MM.1S (cell line): Measurements from ENCODE around the gene GNB1.
"Not testable (repeated sequence)": the region's sequence is repeated elsewhere in the genome, so short reads cannot be mapped to it uniquely, and the experiment has no call there.

Source experiments
- DNase-seq: peaks from one replicate; pipeline ENCODE4 v3.0.0-alpha.2; 2015
- H2AFZ ChIP-seq: fragments of 300-600 bp; sonication (generic); 2 replicates; pipeline ENCODE4 v1.6.0; 2016; ENCODE audit warnings: antibody characterized with exemption, low read length
- H3F3A ChIP-seq: fragments of 300-600 bp; sonication (generic); 2 replicates; pipeline ENCODE4 v1.6.1; 2016; ENCODE audit warnings: mild to moderate bottlenecking, antibody characterized with exemption, low read length, moderate library complexity, mixed read lengths; ENCODE audit not compliant: insufficient read depth
- H3K27ac ChIP-seq: fragments of 300-600 bp; sonication (generic); 2 replicates; pipeline ENCODE4 v1.5.1; 2016; ENCODE audit warnings: mild to moderate bottlenecking, low read length
- H3K27me3 ChIP-seq: fragments of 300-600 bp; sonication (generic); replicated peaks from 2 replicates; pipeline ENCODE4 v1.6.0; 2016; ENCODE audit warnings: low read length; ENCODE audit not compliant: insufficient read depth
- H3K36me3 ChIP-seq: fragments of 300-600 bp; sonication (generic); replicated peaks from 2 replicates; pipeline ENCODE4 v1.6.1; 2016; ENCODE audit warnings: mild to moderate bottlenecking, low read length, mixed read lengths; ENCODE audit not compliant: insufficient read depth
- H3K4me1 ChIP-seq: fragments of 300-600 bp; sonication (generic); 2 replicates; pipeline ENCODE4 v1.6.1; 2016; ENCODE audit warnings: low read length, mixed read lengths
- H3K4me2 ChIP-seq: fragments of 300-600 bp; sonication (generic); 2 replicates; pipeline ENCODE4 v1.6.0; 2016; ENCODE audit warnings: low read depth, low read length
- H3K4me3 ChIP-seq: fragments of 300-600 bp; sonication (generic); 2 replicates; pipeline ENCODE4 v1.5.1; 2016; ENCODE audit warnings: low read length, mixed read lengths
- H3K79me2 ChIP-seq: fragments of 300-600 bp; sonication (generic); 2 replicates; pipeline ENCODE4 v1.6.1; 2016; ENCODE audit warnings: mixed run types, low read length, mixed read lengths
- H3K9ac ChIP-seq: fragments of 300-600 bp; sonication (generic); 2 replicates; pipeline ENCODE4 v1.6.1; 2016; ENCODE audit warnings: low read length, mixed read lengths
- H3K9me2 ChIP-seq: fragments of 300-600 bp; sonication (generic); replicated peaks from 2 replicates; pipeline ENCODE4 v1.6.1; 2016; ENCODE audit warnings: mild to moderate bottlenecking, low read length, mixed read lengths; ENCODE audit not compliant: insufficient read depth
- H3K9me3 ChIP-seq: fragments of 300-600 bp; sonication (generic); replicated peaks from 2 replicates; pipeline ENCODE4 v1.6.1; 2016; ENCODE audit warnings: mild to moderate bottlenecking, low read length, mixed read lengths; ENCODE audit not compliant: insufficient read depth
- H4K20me1 ChIP-seq: fragments of 300-600 bp; sonication (generic); 2 replicates; pipeline ENCODE4 v1.6.1; 2016; ENCODE audit warnings: mild to moderate bottlenecking, low read length, moderate library complexity, mixed read lengths; ENCODE audit not compliant: insufficient read depth
- EZH2 ChIP-seq: fragments of 300-600 bp; sonication (generic); optimal IDR thresholded peaks from 2 replicates; pipeline ENCODE3; 2017; ENCODE audit warnings: low read depth, mild to moderate bottlenecking, antibody characterized with exemption, low read length, mixed read lengths
- EZH2phosphoT487 ChIP-seq: fragments of 300-600 bp; sonication (generic); IDR thresholded peaks from 2 replicates; pipeline ENCODE4 v1.6.1; 2018; ENCODE audit warnings: antibody characterized with exemption, low read length
- TF ChIP-seq, protein P1 (sequence below): fragments of 300-600 bp; sonication (generic); IDR thresholded peaks from 2 replicates; pipeline ENCODE4 v1.5.1; 2016; ENCODE audit warnings: antibody characterized with exemption, low read length, mixed read lengths

The GNB1 gene

DNA sequence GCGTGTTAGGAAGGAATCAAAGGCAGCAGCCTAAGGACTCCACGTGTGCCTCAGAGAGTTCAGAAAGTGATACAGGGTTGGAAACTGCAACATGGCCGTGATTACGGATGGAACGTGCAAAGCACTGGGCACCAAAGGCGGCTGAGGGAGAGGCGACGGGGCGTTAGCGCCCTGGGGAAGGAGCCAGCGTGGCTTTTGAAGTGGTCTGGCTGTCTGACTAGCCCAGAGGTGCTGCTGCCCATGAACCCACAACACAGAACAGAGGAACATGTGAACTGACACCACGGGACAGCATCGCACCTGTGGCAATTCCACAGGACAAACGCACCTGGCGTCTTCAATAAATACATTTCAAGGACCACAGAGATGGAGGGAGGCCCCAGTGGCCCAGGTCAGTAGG is 46.2 kb upstream of the GNB1 start:
- no peaks in the 10 kb centered on the region for H3K79me2 ChIP-seq
- peak; percentile 2 for DNase-seq
- no peak overlapping the region for H3K9ac ChIP-seq
- H3K4me2 ChIP-seq: no peak overlapping the region
- TF ChIP-seq EZH2 (no peak), EZH2phosphoT487 (no peak)
- TF ChIP-seq, protein P1, sequence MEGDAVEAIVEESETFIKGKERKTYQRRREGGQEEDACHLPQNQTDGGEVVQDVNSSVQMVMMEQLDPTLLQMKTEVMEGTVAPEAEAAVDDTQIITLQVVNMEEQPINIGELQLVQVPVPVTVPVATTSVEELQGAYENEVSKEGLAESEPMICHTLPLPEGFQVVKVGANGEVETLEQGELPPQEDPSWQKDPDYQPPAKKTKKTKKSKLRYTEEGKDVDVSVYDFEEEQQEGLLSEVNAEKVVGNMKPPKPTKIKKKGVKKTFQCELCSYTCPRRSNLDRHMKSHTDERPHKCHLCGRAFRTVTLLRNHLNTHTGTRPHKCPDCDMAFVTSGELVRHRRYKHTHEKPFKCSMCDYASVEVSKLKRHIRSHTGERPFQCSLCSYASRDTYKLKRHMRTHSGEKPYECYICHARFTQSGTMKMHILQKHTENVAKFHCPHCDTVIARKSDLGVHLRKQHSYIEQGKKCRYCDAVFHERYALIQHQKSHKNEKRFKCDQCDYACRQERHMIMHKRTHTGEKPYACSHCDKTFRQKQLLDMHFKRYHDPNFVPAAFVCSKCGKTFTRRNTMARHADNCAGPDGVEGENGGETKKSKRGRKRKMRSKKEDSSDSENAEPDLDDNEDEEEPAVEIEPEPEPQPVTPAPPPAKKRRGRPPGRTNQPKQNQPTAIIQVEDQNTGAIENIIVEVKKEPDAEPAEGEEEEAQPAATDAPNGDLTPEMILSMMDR: no peak
- H4K20me1 ChIP-seq: no peaks in the 10 kb centered on the region
- peaks cover 78% of the 10 kb centered on the region for H3K27me3 ChIP-seq
- H3K4me1 ChIP-seq: no peaks in the 10 kb centered on the region
- no peaks in the 10 kb centered on the region for H3K36me3 ChIP-seq
- no peaks in the 10 kb centered on the region for H3F3A ChIP-seq
- H3K9me3 ChIP-seq: no peaks in the 10 kb centered on the region
- no peak overlapping the region for H3K4me3 ChIP-seq
- H3K9me2 ChIP-seq: no peaks in the 10 kb centered on the region
- H3K27ac ChIP-seq: no peak overlapping the region
- no peak overlapping the region for H2AFZ ChIP-seq

- H3F3A ChIP-seq, H3K9me3 ChIP-seq, H3K79me2 ChIP-seq, H3K4me2 ChIP-seq, H2AFZ ChIP-seq, H3K9ac ChIP-seq, H3K9me2 ChIP-seq, H3K36me3 ChIP-seq, H3K27ac ChIP-seq, H3K4me3 ChIP-seq, H3K4me1 ChIP-seq, H4K20me1 ChIP-seq, DNase-seq: not testable (repeated sequence)
- H3K27me3 ChIP-seq: peaks cover 66% of the 10 kb centered on the region
These were observed 44.0 kb upstream of the GNB1 start for GRCh38 chr1:1934848-1935247.

GRCh38 chr1:1929639-1930545 is 39.0 kb upstream of the GNB1 start:
- no peak for DNase-seq
- no peak for TF ChIP-seq EZH2phosphoT487
- TF ChIP-seq, protein P1: no peak
- TF ChIP-seq EZH2: no peak
- no peak overlapping the region for H2AFZ ChIP-seq
- H3F3A ChIP-seq: no peaks in the 10 kb centered on the region
- H3K9me2 ChIP-seq: no peaks in the 10 kb centered on the region
- no peaks in the 10 kb centered on the region for H3K9me3 ChIP-seq
- H3K79me2 ChIP-seq: no peaks in the 10 kb centered on the region
- no peak overlapping the region for H3K9ac ChIP-seq
- no peak overlapping the region for H3K4me3 ChIP-seq
- no peaks in the 10 kb centered on the region for H3K4me1 ChIP-seq
- no peaks in the 10 kb centered on the region for H4K20me1 ChIP-seq
- no peak overlapping the region for H3K27ac ChIP-seq
- no peaks in the 10 kb centered on the region for H3K36me3 ChIP-seq
- peaks cover 66% of the 10 kb centered on the region for H3K27me3 ChIP-seq
- no peak overlapping the region for H3K4me2 ChIP-seq

GRCh38 chr1:1929102-1929638 is 38.3 kb upstream of the GNB1 start:
- Histone ChIP-seq H3K4me2 (no peak overlapping the region), H3K9me2 (no peaks in the 10 kb centered on the region), H3K9me3 (no peaks in the 10 kb centered on the region), H2AFZ (no peak overlapping the region), H3K79me2 (no peaks in the 10 kb centered on the region), H3K4me3 (no peak overlapping the region), H4K20me1 (no peaks in the 10 kb centered on the region), H3K9ac (no peak overlapping the region), H3F3A (no peaks in the 10 kb centered on the region), H3K27me3 (peaks cover 72% of the 10 kb centered on the region), H3K4me1 (no peaks in the 10 kb centered on the region), H3K36me3 (no peaks in the 10 kb centered on the region), H3K27ac (no peak overlapping the region)
- no peak for DNase-seq
- TF ChIP-seq EZH2 (no peak), EZH2phosphoT487 (no peak)
- TF ChIP-seq, protein P1: no peak
